Measurements from ENCODE around the gene PRDM2.

DNA sequence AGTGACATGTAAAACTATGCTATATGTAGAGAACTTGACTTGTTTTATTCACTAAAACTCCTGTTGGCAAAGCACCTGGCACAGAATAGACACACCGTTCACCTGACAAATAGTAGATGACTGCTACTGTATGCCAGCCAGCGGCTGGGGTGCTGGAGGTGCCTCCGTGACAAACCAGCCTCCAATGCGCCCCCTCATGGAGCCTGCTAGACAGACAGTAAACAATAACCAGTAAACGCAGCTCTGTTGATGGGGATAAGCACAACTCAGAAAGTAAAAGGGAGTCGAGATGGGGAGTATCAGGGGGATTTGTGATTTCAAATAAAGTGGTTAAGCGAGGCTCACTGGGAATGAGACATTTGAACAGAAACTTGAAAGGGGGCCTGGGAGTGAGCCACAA lies 107.2 kb downstream of the PRDM2 start:
- TF ChIP-seq, protein P1, sequence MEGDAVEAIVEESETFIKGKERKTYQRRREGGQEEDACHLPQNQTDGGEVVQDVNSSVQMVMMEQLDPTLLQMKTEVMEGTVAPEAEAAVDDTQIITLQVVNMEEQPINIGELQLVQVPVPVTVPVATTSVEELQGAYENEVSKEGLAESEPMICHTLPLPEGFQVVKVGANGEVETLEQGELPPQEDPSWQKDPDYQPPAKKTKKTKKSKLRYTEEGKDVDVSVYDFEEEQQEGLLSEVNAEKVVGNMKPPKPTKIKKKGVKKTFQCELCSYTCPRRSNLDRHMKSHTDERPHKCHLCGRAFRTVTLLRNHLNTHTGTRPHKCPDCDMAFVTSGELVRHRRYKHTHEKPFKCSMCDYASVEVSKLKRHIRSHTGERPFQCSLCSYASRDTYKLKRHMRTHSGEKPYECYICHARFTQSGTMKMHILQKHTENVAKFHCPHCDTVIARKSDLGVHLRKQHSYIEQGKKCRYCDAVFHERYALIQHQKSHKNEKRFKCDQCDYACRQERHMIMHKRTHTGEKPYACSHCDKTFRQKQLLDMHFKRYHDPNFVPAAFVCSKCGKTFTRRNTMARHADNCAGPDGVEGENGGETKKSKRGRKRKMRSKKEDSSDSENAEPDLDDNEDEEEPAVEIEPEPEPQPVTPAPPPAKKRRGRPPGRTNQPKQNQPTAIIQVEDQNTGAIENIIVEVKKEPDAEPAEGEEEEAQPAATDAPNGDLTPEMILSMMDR (IDR thresholded peaks at IDR 0.05), result no peak
- no peak for TF ChIP-seq POLR2A (IDR thresholded peaks at IDR 0.05)
- TF ChIP-seq EP300 (IDR thresholded peaks at IDR 0.05), result no peak

Measured in ovary (tissue), 3 donors.